H1 (cell line): ENCODE data around the gene COL5A2. TPM values are rescaled to one million over a fixed set of nuclear protein-coding genes. Genes with fewer than 3 reads are reported as not detected.

Experiments used
- CHD7 ChIP-seq: fragments of 300-600 bp; sonication (generic); IDR thresholded peaks from 2 replicates; pipeline ENCODE4 v1.7.1; 2012; ENCODE audit warnings: low read length, moderate library complexity, mild to moderate bottlenecking, inconsistent platforms; ENCODE audit not compliant: insufficient replicate concordance
- CTBP2 ChIP-seq: IDR thresholded peaks from 2 replicates; pipeline ENCODE4 v1.7.0; 2011; ENCODE audit warnings: borderline replicate concordance, mild to moderate bottlenecking, moderate library complexity, mixed read lengths, low read length; ENCODE audit not compliant: insufficient read depth, insufficient read length
- GABPA ChIP-seq: IDR thresholded peaks from 2 replicates; pipeline ENCODE4 v1.6.1; 2011; ENCODE audit warnings: mild to moderate bottlenecking, low read length, moderate library complexity, borderline replicate concordance; ENCODE audit not compliant: insufficient read depth
- NANOG ChIP-seq: IDR thresholded peaks from 2 replicates; pipeline ENCODE4 v1.6.1; 2011; ENCODE audit warnings: low read length, low read depth, mild to moderate bottlenecking, inconsistent platforms; ENCODE audit not compliant: insufficient read depth, poor library complexity, severe bottlenecking
- PHF8 ChIP-seq: fragments of 200-600 bp; sonication (generic); conservative IDR thresholded peaks from 2 replicates; pipeline ENCODE4 v1.7.1; 2012; ENCODE audit warnings: low read depth, mild to moderate bottlenecking, inconsistent platforms, low read length, moderate library complexity
- RXRA ChIP-seq: IDR thresholded peaks from 2 replicates; pipeline ENCODE4 v1.6.1; 2011; ENCODE audit warnings: low read depth, mild to moderate bottlenecking, low read length, moderate library complexity; ENCODE audit not compliant: insufficient read depth
- TEAD4 ChIP-seq: IDR thresholded peaks from 2 replicates; pipeline ENCODE4 v1.6.1; 2012; ENCODE audit warnings: low read depth, low read length, inconsistent platforms, mixed read lengths
- polyA plus RNA-seq, 7 experiments: library from polyadenylated mRNA; depleted of rRNA in 3 of 7; stranded (reverse) in 5 of 7; unstranded in 2 of 7; fragments of >200 nt in 5 of 7; fragments of 200-250 nt in 2 of 7; gene quantifications; 1 replicate in 5 of 7; 2 replicates in 1 of 7; 4 replicates in 1 of 7; pipeline versions ENCODE4 v1.2.1 to v1.2.3, GENCODE V29; 2011 to 2013; ENCODE audit warnings: missing spikeins in 2 of 7, mixed read lengths in 2 of 7
- total RNA-seq: library from RNA; stranded (reverse); fragmentation: NEBNext Ultra II Directional; extraction: Animal tissue kit (Norgen Biotek cat#: 25700); gene quantifications from 2 replicates; pipeline ENCODE4 v1.2.1, GENCODE V29; 2021

COL5A2 gene
- total and polyA plus RNA-seq, 2 of the 8 experiments (the other 6 are each of a cell fraction or from before 2014, with no cell fraction given), result 4.7 to 24.2 TPM

- no peak for TF ChIP-seq CHD7
- TF ChIP-seq GABPA, result no peak
- TF ChIP-seq TEAD4, result no peak
- TF ChIP-seq PHF8, result no peak
- no peak for TF ChIP-seq CTBP2
- TF ChIP-seq NANOG, result no peak
- TF ChIP-seq RXRA, result no peak
Observed at GRCh38 chr2:189157456-189157855, 22.1 kb downstream of the COL5A2 start (continued).
